Endothelial cell of umbilical vein (primary cell): ENCODE results near the gene TTLL10.

ENCODE experiments used
- FOS ChIP-seq: IDR thresholded peaks from 2 replicates; pipeline ENCODE4 v1.6.1; 2011; ENCODE audit warnings: mild to moderate bottlenecking, low read length, moderate library complexity, borderline replicate concordance; ENCODE audit not compliant: insufficient read depth
- POLR2A ChIP-seq: IDR thresholded peaks from 2 replicates; pipeline ENCODE4 v1.6.1; 2012; ENCODE audit warnings: low read depth, mild to moderate bottlenecking, control low read depth, low read length
- TF ChIP-seq, protein P1 (sequence below), 2 donors: IDR thresholded peaks; 1 replicate in 1 of 2; 2 replicates in 1 of 2; pipeline ENCODE4 v1.5.1; 2011; ENCODE audit warnings: low read length in 2 of 2, mild to moderate bottlenecking in 2 of 2, moderate library complexity in 2 of 2, control low read depth in 1 of 2, inconsistent platforms in 1 of 2, low read depth in 1 of 2; ENCODE audit not compliant: insufficient read depth in 1 of 2; ENCODE audit errors: extremely low read depth in 1 of 2

DNA sequence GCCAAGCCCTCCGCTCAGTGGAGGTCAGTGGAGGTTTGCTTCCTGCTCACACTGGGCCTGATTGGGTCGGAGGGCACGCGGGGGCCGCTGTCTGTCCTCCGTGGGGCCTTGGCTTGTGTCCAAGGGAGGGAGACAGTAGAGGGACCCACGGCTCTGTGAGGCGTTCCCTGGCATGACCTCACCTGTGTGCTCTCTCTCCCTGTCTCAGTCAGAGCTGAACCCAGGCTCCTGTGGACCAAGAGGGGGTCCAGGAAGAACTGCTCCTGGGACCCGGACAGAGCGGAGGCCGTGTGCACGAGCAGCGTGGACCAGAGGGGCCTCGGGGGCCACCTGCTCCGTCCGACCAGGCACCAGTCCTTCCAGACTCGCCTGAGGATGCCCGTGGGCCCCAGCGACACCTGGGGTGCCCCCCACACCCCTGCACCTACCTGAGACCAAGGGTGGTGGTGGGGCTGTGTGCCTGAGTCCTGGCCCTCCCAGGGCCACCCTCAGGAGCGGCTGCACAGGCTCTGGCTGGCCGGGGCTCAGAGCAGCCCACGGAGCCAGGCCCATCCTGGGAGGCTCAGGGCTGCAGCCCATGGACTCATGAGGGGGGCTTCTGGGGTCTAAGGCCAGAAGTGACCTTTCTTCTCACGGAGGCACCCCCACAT, 13.3 kb upstream of the TTLL10 start:
- TF ChIP-seq, protein P1, sequence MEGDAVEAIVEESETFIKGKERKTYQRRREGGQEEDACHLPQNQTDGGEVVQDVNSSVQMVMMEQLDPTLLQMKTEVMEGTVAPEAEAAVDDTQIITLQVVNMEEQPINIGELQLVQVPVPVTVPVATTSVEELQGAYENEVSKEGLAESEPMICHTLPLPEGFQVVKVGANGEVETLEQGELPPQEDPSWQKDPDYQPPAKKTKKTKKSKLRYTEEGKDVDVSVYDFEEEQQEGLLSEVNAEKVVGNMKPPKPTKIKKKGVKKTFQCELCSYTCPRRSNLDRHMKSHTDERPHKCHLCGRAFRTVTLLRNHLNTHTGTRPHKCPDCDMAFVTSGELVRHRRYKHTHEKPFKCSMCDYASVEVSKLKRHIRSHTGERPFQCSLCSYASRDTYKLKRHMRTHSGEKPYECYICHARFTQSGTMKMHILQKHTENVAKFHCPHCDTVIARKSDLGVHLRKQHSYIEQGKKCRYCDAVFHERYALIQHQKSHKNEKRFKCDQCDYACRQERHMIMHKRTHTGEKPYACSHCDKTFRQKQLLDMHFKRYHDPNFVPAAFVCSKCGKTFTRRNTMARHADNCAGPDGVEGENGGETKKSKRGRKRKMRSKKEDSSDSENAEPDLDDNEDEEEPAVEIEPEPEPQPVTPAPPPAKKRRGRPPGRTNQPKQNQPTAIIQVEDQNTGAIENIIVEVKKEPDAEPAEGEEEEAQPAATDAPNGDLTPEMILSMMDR (IDR thresholded peaks at IDR 0.05; ENCODE audit: extremely low read depth in 1 of 2, insufficient read depth in 1 of 2, low read depth in 1 of 2, low read length in 2 of 2): no peak
- TF ChIP-seq POLR2A (no peak), FOS (no peak)
